Prostate gland (tissue), 2 donors: Measurements from ENCODE around the gene RAI1. TPM values are rescaled to one million over a fixed set of nuclear protein-coding genes. Genes with fewer than 3 reads are reported as not detected.

Experiments used
- DNase-seq: peaks from one replicate; pipeline ENCODE4 v3.0.0-alpha.2; 2019; ENCODE audit warnings: low spot score
- H3K27ac ChIP-seq, 2 donors: fragments of 200-600 bp; sonication (generic); 2 replicates each; pipeline ENCODE4 v1.5.1; 2017 to 2019
- H3K27me3 ChIP-seq: fragments of 200-600 bp; sonication (generic); replicated peaks from 2 replicates; pipeline ENCODE4 v1.5.1; 2019; ENCODE audit not compliant: insufficient read depth
- H3K36me3 ChIP-seq, 2 donors: fragments of 200-600 bp; sonication (generic); 1 replicate in 1 of 2; 2 replicates in 1 of 2; pipeline versions ENCODE4 v1.5.1 to v1.8.1; 2017 to 2019
- H3K4me1 ChIP-seq: fragments of 200-600 bp; sonication (generic); replicated peaks from 2 replicates; pipeline ENCODE4 v1.5.1; 2019
- H3K4me3 ChIP-seq, 2 donors: fragments of 200-600 bp; sonication (generic); 2 replicates each; pipeline ENCODE4 v1.5.1; 2017 to 2019
- H3K9me3 ChIP-seq: fragments of 200-600 bp; sonication (generic); 2 replicates; pipeline ENCODE4 v1.5.1; 2017
- CTCF ChIP-seq, 4 experiments: fragments of 200-600 bp in 2 of 4; fragments of 450-650 bp in 2 of 4; sonication (generic) in 2 of 4; IDR thresholded peaks; 1 replicate in 3 of 4; 2 replicates in 1 of 4; pipeline ENCODE4 v1.5.1; 2016 to 2019; ENCODE audit warnings: antibody characterized with exemption in 4 of 4, mild to moderate bottlenecking in 2 of 4, moderate library complexity in 2 of 4
- POLR2A ChIP-seq: fragments of 450-650 bp; IDR thresholded peaks from one replicate; pipeline ENCODE4 v1.6.1; 2016; ENCODE audit warnings: antibody characterized with exemption, mild to moderate bottlenecking
- POLR2AphosphoS5 ChIP-seq: sonication (generic); formaldehyde crosslinking; IDR thresholded peaks from one replicate; pipeline ENCODE4 v1.6.1; 2017; ENCODE audit warnings: antibody characterized with exemption
- WGBS: methylation state at CpG from one replicate; pipeline ENCODE4 v1.1.5; 2018; 5-methylcytosine and 5-hydroxymethylcytosine counted together
- intact Hi-C: fragments of 100-400 bp; cut with DNase I; formaldehyde crosslinking; loops from one replicate; pipeline ENCODE4 v1.14.2; 2022
- total RNA-seq, 2 donors: library from RNA; depleted of rRNA; stranded (reverse); fragments of >200 nt; gene quantifications; one replicate each; pipeline ENCODE4 v1.1.0, GENCODE V29; 2016

RAI1 gene
- total RNA-seq, 2 donors from 2014 or later, result 69.2 to 71.0 TPM

- Histone ChIP-seq H3K9me3 (no peaks in the 10 kb centered on the region), H3K27me3 (no peaks in the 10 kb centered on the region), H3K36me3 (no peaks in the 10 kb centered on the region), H3K27ac (no peak overlapping the region), H3K4me1 (peaks cover 15% of the 10 kb centered on the region), H3K4me3 (no peak overlapping the region)
- 79% methylated on average over 5 of the region's 5 CpGs for WGBS
- no peak for DNase-seq
- intact Hi-C loops, result no loop called here
- TF ChIP-seq POLR2AphosphoS5 (no peak), CTCF (IDR thresholded peaks at IDR 0.05) (no peak), POLR2A (no peak)
Observed at GRCh38 chr17:17763734-17764133, 82.5 kb downstream of the RAI1 start.

GRCh38 chr17:17765359-17766076, 84.3 kb downstream of the RAI1 start:
- Histone ChIP-seq H3K4me1 (peaks cover 20% of the 10 kb centered on the region), H3K27ac (no peak overlapping the region), H3K4me3 (no peak overlapping the region), H3K9me3 (no peaks in the 10 kb centered on the region), H3K27me3 (no peaks in the 10 kb centered on the region), H3K36me3 (no peaks in the 10 kb centered on the region)
- no peak for DNase-seq
- intact Hi-C loops, result no loop called here
- 74% methylated on average over 14 of the region's 14 CpGs for WGBS
- TF ChIP-seq POLR2A (no peak), CTCF (IDR thresholded peaks at IDR 0.05) (no peak), POLR2AphosphoS5 (no peak)

- H3K4me1 ChIP-seq, result peaks cover 20% of the 10 kb centered on the region
Observed at GRCh38 chr17:17766077-17766743, 85.0 kb downstream of the RAI1 start.

GRCh38 chr17:17766744-17767120, 85.5 kb downstream of the RAI1 start:
- H3K4me1 ChIP-seq, result peaks cover 20% of the 10 kb centered on the region
- intact Hi-C loops, result no loop called here

More at GRCh38 chr17:17766077-17766743, 85.0 kb downstream of the RAI1 start:
- intact Hi-C loops, result no loop called here
- Histone ChIP-seq H3K36me3 (no peaks in the 10 kb centered on the region), H3K27me3 (no peaks in the 10 kb centered on the region), H3K27ac (peak overlapping the region in 1 of 2 donors; percentile 20), H3K4me3 (no peak overlapping the region), H3K9me3 (no peaks in the 10 kb centered on the region)
- TF ChIP-seq POLR2AphosphoS5, result no peak
- no peak for TF ChIP-seq CTCF (IDR thresholded peaks at IDR 0.05)
- TF ChIP-seq POLR2A, result no peak
- no peak for DNase-seq
- WGBS, result 52% methylated on average over 20 of the region's 20 CpGs

More at GRCh38 chr17:17766744-17767120, 85.5 kb downstream of the RAI1 start:
- H3K9me3 ChIP-seq, result no peaks in the 10 kb centered on the region
- H3K27me3 ChIP-seq, result no peaks in the 10 kb centered on the region
- DNase-seq, result no peak
- peak overlapping the region in 1 of 2 donors; percentile 20 for H3K27ac ChIP-seq
- 75% methylated on average over 4 of the region's 4 CpGs for WGBS
- H3K4me3 ChIP-seq, result no peak overlapping the region
- no peaks in the 10 kb centered on the region for H3K36me3 ChIP-seq
- TF ChIP-seq POLR2AphosphoS5 (no peak), CTCF (IDR thresholded peaks at IDR 0.05) (no peak), POLR2A (no peak)
